Gastrocnemius medialis (tissue), 4 donors: ENCODE results near the gene RASAL2. TPM values are rescaled to one million over a fixed set of nuclear protein-coding genes. Genes with fewer than 3 reads are reported as not detected.

Source experiments
- ATAC-seq, 2 donors: fragments of 150-250 bp; one replicate each; pipeline ENCODE4 v1.9.1; 2016
- DNase-seq, 2 donors: peaks; one replicate each; pipeline ENCODE4 v3.0.0-alpha.2; 2019
- H3K27ac ChIP-seq, 4 donors: fragments of 200-600 bp; sonication (generic); 1 replicate in 1 of 4; 2 replicates in 3 of 4; pipeline ENCODE4 v1.5.1; 2016 to 2018; ENCODE audit warnings: mild to moderate bottlenecking in 2 of 4, moderate library complexity in 1 of 4
- H3K27me3 ChIP-seq, 3 donors: fragments of 200-600 bp; sonication (generic) in 2 of 3; 1 replicate in 1 of 3; 2 replicates in 2 of 3; pipeline versions ENCODE4 v1.5.1 to v1.6.0; 2016 to 2019; ENCODE audit warnings: mild to moderate bottlenecking in 1 of 3, moderate library complexity in 1 of 3
- H3K36me3 ChIP-seq, 2 donors: fragments of 200-600 bp; sonication (generic) in 1 of 2; one replicate each; pipeline ENCODE4 v1.5.1; 2017 to 2018
- H3K4me1 ChIP-seq, 2 donors: fragments of 200-600 bp; sonication (generic) in 1 of 2; one replicate each; pipeline ENCODE4 v1.5.1; 2016 to 2017; ENCODE audit warnings: mild to moderate bottlenecking in 2 of 2
- H3K4me3 ChIP-seq, 4 donors: fragments of 200-600 bp; sonication (generic) in 3 of 4; 1 replicate in 1 of 4; 2 replicates in 3 of 4; pipeline ENCODE4 v1.5.1; 2016 to 2019; ENCODE audit warnings: mild to moderate bottlenecking in 2 of 4
- H3K9me3 ChIP-seq, 3 donors: fragments of 200-600 bp; sonication (generic) in 2 of 3; 1 replicate in 1 of 3; 2 replicates in 2 of 3; pipeline ENCODE4 v1.5.1; 2016 to 2019
- POLR2A ChIP-seq, 2 donors: fragments of 450-650 bp; IDR thresholded peaks; one replicate each; pipeline ENCODE4 v1.6.1; 2017; ENCODE audit warnings: antibody characterized with exemption in 2 of 2, mild to moderate bottlenecking in 2 of 2, moderate library complexity in 2 of 2
- in situ Hi-C, 4 donors: fragments of 200-750 bp; cut with MboI; loops; one replicate each; pipeline versions ENCODE4 v1.15.0 to v1.8.0; 2017; ENCODE audit warnings: low sequenced_read_pairs in 4 of 4
- intact Hi-C: fragments of 100-400 bp; cut with DNase I; formaldehyde crosslinking; loops from one replicate; pipeline ENCODE4 v1.15.1; 2023; ENCODE audit warnings: low total_unique reads
- total RNA-seq, 4 donors: library from RNA; depleted of rRNA; stranded (reverse); fragments of >200 nt; gene quantifications; one replicate each; pipeline versions ENCODE4 v1.1.0 to v1.2.3, GENCODE V29; 2016
- TF ChIP-seq, protein P1 (sequence below), 5 experiments: fragments of 450-650 bp in 3 of 5; fragments of 200-600 bp in 2 of 5; sonication (generic) in 2 of 5; IDR thresholded peaks in 4 of 5; conservative IDR thresholded peaks in 1 of 5; 1 replicate in 4 of 5; 2 replicates in 1 of 5; pipeline ENCODE4 v1.5.1; 2016 to 2019; ENCODE audit warnings: antibody characterized with exemption in 5 of 5, mild to moderate bottlenecking in 3 of 5, moderate library complexity in 3 of 5

Gene RASAL2
- total RNA-seq, 4 donors from 2014 or later, result 7.6 to 13.4 (median 8.8) TPM

GRCh38 chr1:178271471-178271870 lies 177.6 kb downstream of the RASAL2 start:
- no peak overlapping the region for H3K27ac ChIP-seq
- in situ Hi-C loops, result no loop called here
- TF ChIP-seq POLR2A (IDR thresholded peaks at IDR 0.05), result no peak
- TF ChIP-seq, protein P1, sequence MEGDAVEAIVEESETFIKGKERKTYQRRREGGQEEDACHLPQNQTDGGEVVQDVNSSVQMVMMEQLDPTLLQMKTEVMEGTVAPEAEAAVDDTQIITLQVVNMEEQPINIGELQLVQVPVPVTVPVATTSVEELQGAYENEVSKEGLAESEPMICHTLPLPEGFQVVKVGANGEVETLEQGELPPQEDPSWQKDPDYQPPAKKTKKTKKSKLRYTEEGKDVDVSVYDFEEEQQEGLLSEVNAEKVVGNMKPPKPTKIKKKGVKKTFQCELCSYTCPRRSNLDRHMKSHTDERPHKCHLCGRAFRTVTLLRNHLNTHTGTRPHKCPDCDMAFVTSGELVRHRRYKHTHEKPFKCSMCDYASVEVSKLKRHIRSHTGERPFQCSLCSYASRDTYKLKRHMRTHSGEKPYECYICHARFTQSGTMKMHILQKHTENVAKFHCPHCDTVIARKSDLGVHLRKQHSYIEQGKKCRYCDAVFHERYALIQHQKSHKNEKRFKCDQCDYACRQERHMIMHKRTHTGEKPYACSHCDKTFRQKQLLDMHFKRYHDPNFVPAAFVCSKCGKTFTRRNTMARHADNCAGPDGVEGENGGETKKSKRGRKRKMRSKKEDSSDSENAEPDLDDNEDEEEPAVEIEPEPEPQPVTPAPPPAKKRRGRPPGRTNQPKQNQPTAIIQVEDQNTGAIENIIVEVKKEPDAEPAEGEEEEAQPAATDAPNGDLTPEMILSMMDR (IDR thresholded peaks at IDR 0.05 in 4 of 5, conservative IDR thresholded peaks at IDR 0.05 in 1 of 5), result no peak
- no peak for ATAC-seq
- H3K9me3 ChIP-seq, result no peaks in the 10 kb centered on the region
- peaks cover 0 to 4% of the 10 kb centered on the region in 2 donors for H3K4me1 ChIP-seq
- H3K36me3 ChIP-seq, result no peaks in the 10 kb centered on the region
- no peaks in the 10 kb centered on the region for H3K27me3 ChIP-seq
- no peak for DNase-seq
- H3K4me3 ChIP-seq, result no peak overlapping the region
- intact Hi-C loops, result loop anchor here (10.0 kb wide), 1 partner anchor 217 kb away; no protein-coding TSS in a partner anchor

DNA sequence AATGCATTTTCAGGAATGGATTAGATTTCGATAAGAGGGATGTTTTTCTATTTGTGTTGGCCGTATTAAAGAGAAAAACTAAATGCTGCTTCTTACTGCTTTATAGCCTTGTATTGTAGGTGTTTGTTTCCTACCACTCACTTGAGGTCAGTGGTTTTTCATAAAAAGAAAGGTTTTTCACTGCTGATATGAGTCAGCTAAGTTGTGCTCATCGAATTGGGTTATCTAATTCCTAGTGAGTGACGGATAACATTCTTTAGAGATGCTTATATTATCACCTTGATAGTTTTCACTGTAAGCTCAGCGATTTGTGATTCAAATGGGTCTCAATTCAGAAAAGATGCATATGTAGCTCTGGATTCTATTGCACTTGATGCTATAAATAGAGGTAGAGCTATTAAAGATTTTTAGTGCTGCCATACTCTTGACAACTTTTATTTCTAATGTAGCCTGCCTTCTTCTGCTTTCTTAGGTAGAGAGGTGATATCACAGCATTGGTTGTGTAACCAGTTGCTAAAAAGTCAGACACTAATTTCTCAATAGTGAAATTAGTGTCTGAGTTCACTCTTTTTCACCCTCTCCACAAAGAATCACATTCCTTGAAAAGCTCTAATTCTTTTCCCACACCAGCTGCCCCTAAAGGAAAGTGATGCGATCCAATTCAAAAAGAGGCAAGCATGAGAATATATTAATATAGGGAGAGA lies 180.0 kb downstream of the RASAL2 start:
- ATAC-seq (no peak), DNase-seq (no peak)
- no peak for TF ChIP-seq POLR2A (IDR thresholded peaks at IDR 0.05)
- TF ChIP-seq, protein P1 (IDR thresholded peaks at IDR 0.05 in 4 of 5, conservative IDR thresholded peaks at IDR 0.05 in 1 of 5), result no peak
- Histone ChIP-seq H3K27ac (no peak overlapping the region), H3K4me3 (no peak overlapping the region), H3K4me1 (peaks cover 3 to 4% of the 10 kb centered on the region in 2 donors), H3K27me3 (no peaks in the 10 kb centered on the region), H3K36me3 (no peaks in the 10 kb centered on the region), H3K9me3 (no peaks in the 10 kb centered on the region)
- intact Hi-C loops (loop anchor here (10.0 kb wide), 1 partner anchor 219 kb away; no protein-coding TSS in a partner anchor), in situ Hi-C loops (no loop called here)

DNA sequence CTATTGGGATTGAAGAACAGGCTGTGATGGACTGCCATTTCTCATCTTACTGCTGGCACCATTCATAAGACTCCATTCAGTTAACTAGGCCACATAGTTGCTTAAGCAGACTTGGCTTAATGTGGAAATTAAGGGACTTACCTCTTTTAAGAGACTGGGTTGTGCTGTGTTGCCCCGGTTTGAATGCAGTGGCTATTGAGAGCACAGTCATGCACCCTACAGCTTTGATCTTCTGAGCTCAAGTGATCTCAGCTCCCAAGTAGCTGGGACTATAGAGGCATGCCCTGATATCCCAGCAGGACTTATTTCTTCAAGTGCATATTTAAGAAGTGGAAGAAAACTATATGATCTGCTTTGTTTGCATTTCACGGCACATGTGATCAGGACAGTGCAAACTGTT lies 181.1 kb downstream of the RASAL2 start:
- Histone ChIP-seq H3K27ac (no peak overlapping the region), H3K27me3 (no peaks in the 10 kb centered on the region), H3K4me1 (peaks cover 3 to 4% of the 10 kb centered on the region in 2 donors), H3K4me3 (no peak overlapping the region), H3K36me3 (no peaks in the 10 kb centered on the region), H3K9me3 (no peaks in the 10 kb centered on the region)
- DNase-seq (no peak), ATAC-seq (no peak)
- TF ChIP-seq, protein P1 (IDR thresholded peaks at IDR 0.05 in 4 of 5, conservative IDR thresholded peaks at IDR 0.05 in 1 of 5), result no peak
- TF ChIP-seq POLR2A (IDR thresholded peaks at IDR 0.05), result no peak
- intact Hi-C loops (loop anchor here (10.0 kb wide), 1 partner anchor 220 kb away; no protein-coding TSS in a partner anchor), in situ Hi-C loops (loop anchor here in 2 of 4 donors (25.0 kb wide), 2 partner anchors 212 to 238 kb away; partner anchors contain the start of gene CLEC20A (in 1 of the 2))

DNA sequence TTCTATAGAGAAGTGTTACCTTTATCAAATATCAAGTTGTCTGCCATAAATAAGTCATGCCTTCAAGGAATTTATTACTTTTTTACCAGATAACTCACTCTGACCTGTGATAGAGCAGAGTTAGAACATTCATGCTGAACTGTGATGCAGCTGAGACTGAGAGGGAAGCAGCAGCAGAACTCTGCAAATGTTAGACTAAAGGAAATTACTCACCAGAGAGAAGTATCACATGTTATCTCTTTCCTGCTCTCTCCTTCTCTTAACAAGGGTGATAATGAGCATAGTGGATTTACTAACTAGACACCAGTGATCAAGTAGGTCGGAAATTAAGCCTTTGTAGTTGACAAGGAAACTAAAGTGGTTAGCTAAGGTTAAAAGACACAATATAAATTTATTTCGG lies 181.6 kb downstream of the RASAL2 start:
- H3K27me3 ChIP-seq, result no peaks in the 10 kb centered on the region
- TF ChIP-seq, protein P1 (IDR thresholded peaks at IDR 0.05 in 4 of 5, conservative IDR thresholded peaks at IDR 0.05 in 1 of 5), result no peak
- no peak for TF ChIP-seq POLR2A (IDR thresholded peaks at IDR 0.05)
- H3K36me3 ChIP-seq, result no peaks in the 10 kb centered on the region
- H3K4me1 ChIP-seq, result peaks cover 3 to 4% of the 10 kb centered on the region in 2 donors
- H3K27ac ChIP-seq, result no peak overlapping the region
- DNase-seq (no peak), ATAC-seq (no peak)
- in situ Hi-C loops, result loop anchor here in 2 of 4 donors (25.0 kb wide), 2 partner anchors 212 to 238 kb away; partner anchors contain the start of gene CLEC20A (in 1 of the 2)
- no peak overlapping the region for H3K4me3 ChIP-seq
- no peaks in the 10 kb centered on the region for H3K9me3 ChIP-seq
- intact Hi-C loops, result loop anchor here (10.0 kb wide), 1 partner anchor 221 kb away; no protein-coding TSS in a partner anchor
